Esophagus muscularis mucosa (tissue), 4 donors: Measurements from ENCODE around the gene SHB.

Experiments
- CTCF ChIP-seq, 3 experiments: fragments of 200-600 bp in 2 of 3; fragments of 450-650 bp in 1 of 3; sonication (generic) in 2 of 3; IDR thresholded peaks; one replicate each; pipeline ENCODE4 v1.5.1; 2017 to 2019; ENCODE audit warnings: antibody characterized with exemption in 3 of 3, mild to moderate bottlenecking in 2 of 3, moderate library complexity in 1 of 3
- EP300 ChIP-seq: sonication (generic); formaldehyde crosslinking; IDR thresholded peaks from one replicate; pipeline ENCODE4 v1.6.1; 2017; ENCODE audit warnings: antibody characterized with exemption
- POLR2A ChIP-seq: fragments of 450-650 bp; IDR thresholded peaks from one replicate; pipeline ENCODE4 v1.6.1; 2017; ENCODE audit warnings: antibody characterized with exemption, moderate library complexity, mild to moderate bottlenecking, low read depth
- POLR2AphosphoS5 ChIP-seq, 2 donors: sonication (generic); formaldehyde crosslinking; IDR thresholded peaks; one replicate each; pipeline ENCODE4 v1.6.1; 2017; ENCODE audit warnings: antibody characterized with exemption in 2 of 2

- TF ChIP-seq POLR2A (no peak), CTCF (IDR thresholded peaks at IDR 0.05) (no peak), EP300 (no peak), POLR2AphosphoS5 (IDR thresholded peaks at IDR 0.05) (no peak)
Observed at GRCh38 chr9:37964740-37965081, 104.3 kb downstream of the SHB start.
